GM12865 (cell line): ENCODE measurements around the gene TBX5.

Experiments used
- DNase-seq: peaks from one replicate; pipeline ENCODE4 v3.0.0; 2010; ENCODE audit warnings: low read depth
- H3K4me3 ChIP-seq: 2 replicates; pipeline ENCODE4 v1.5.1; 2011; ENCODE audit warnings: mild to moderate bottlenecking, low read depth, low read length, control low read depth
- CTCF ChIP-seq: IDR thresholded peaks from 2 replicates; pipeline ENCODE4 v1.5.1; 2011; ENCODE audit warnings: low read length, control low read depth, low read depth, inconsistent platforms; ENCODE audit not compliant: insufficient read depth; ENCODE audit errors: missing control alignments

The TBX5 gene

GRCh38 chr12:114400361-114400811 lies 5.6 kb downstream of the TBX5 start:
- H3K4me3 ChIP-seq, result no peak overlapping the region
- TF ChIP-seq CTCF, result no peak
- no peak for DNase-seq

- TF ChIP-seq CTCF, result no peak
- DNase-seq, result no peak
- no peak overlapping the region for H3K4me3 ChIP-seq
These were observed 6.2 kb downstream of the TBX5 start for GRCh38 chr12:114399664-114400211.

GRCh38 chr12:114397978-114398881 lies 7.7 kb downstream of the TBX5 start:
- TF ChIP-seq CTCF, result no peak
- no peak overlapping the region for H3K4me3 ChIP-seq
- DNase-seq, result no peak

- H3K4me3 ChIP-seq, result no peak overlapping the region
- no peak for DNase-seq
- TF ChIP-seq CTCF, result no peak
These were observed 8.8 kb downstream of the TBX5 start for GRCh38 chr12:114396869-114397719.

- no peak for DNase-seq
- H3K4me3 ChIP-seq, result no peak overlapping the region
- TF ChIP-seq CTCF, result no peak
These were observed 9.6 kb downstream of the TBX5 start for GRCh38 chr12:114396153-114396868.

- no peak for TF ChIP-seq CTCF
- no peak for DNase-seq
- H3K4me3 ChIP-seq, result no peak overlapping the region
These were observed 10.2 kb downstream of the TBX5 start for GRCh38 chr12:114395755-114396152.
